Measurements from ENCODE around the gene SIT1. TPM values are rescaled to one million over a fixed set of nuclear protein-coding genes. Genes with fewer than 3 reads are reported as not detected.

SIT1 gene
- total RNA-seq: 90.2 and 92.1 TPM in 2 replicates

DNA sequence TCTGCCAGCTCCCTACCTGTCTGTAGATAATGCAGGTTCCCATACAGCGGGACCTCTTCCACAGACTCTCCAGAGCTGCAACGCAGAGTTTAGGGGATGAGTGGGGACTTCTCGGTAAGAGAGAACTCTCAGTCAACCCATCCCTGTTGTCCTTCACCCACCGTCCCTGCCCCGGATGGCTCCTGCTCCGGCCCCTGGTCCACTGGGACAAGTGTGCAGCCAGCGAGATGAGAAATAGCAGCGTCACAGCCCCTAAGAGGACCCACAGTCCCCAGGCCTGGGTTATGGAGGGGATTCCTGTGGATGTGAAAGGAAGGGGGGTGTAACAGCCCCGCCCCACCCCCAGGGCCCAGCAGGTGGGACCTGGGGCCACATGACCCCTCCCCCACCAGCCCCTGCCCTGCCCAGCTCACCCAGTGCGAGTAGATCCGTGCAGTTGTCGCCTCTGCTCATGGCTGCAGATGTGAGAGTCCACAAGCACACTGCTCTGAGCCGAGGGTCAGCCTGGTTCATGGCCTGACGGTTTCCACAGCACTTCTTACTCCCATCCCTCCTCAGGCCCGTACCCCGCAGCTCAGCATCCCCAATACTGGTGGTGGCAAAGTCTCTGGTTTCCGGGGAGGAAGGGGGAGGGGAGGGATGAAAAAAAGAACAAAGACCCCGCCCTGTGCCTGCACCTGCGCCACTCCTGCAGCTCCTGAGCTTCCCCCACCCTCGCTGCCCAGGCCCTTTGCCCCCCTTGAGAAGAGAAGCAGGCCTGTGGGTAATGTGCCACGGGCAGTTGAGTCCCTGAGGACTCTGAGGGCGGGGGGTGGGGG lies at the start of gene SIT1:
TSS of gene SIT1 (minus strand) at position 591 of the 818 bp plus-strand sequence. CDS start at position 513, 78 bp downstream.
- intact Hi-C loops (cut with micrococcal nuclease): no loop called here
- H3K36me3 Mint-ChIP-seq (ENCODE audit: low read depth): peaks cover 20% of the 10 kb centered on the region

GRCh38 chr9:35700031-35700430 lies 49.3 kb upstream of the SIT1 start:
- Mint-ChIP-seq H3K27ac (no peak overlapping the region), H3K4me3 (ENCODE audit: low read depth) (no peak overlapping the region), H3K9me3 (no peaks in the 10 kb centered on the region), H3K27me3 (ENCODE audit: low read depth) (no peaks in the 10 kb centered on the region), H3K36me3 (ENCODE audit: low read depth) (peaks cover 47% of the 10 kb centered on the region), H3K4me1 (ENCODE audit: low read depth) (peaks cover 2% of the 10 kb centered on the region)
- DNase-seq (ENCODE audit: low spot score): no peak
- intact Hi-C loops (cut with micrococcal nuclease): no loop called here

More for the DNA sequence above, at the start of gene SIT1:
- DNase-seq (ENCODE audit: low spot score): no peak
- peaks cover 43% of the 10 kb centered on the region for H3K4me1 Mint-ChIP-seq (ENCODE audit: low read depth)
- no peaks in the 10 kb centered on the region for H3K9me3 Mint-ChIP-seq
- H3K27ac Mint-ChIP-seq: peak within 1 kb of the TSS; percentile 91
- peak within 1 kb of the TSS; percentile 96 for H3K4me3 Mint-ChIP-seq (ENCODE audit: low read depth)
- no peaks in the 10 kb centered on the region for H3K27me3 Mint-ChIP-seq (ENCODE audit: low read depth)

- Mint-ChIP-seq H3K4me1 (ENCODE audit: low read depth) (peaks cover 2% of the 10 kb centered on the region), H3K4me3 (ENCODE audit: low read depth) (no peak overlapping the region), H3K27me3 (ENCODE audit: low read depth) (no peaks in the 10 kb centered on the region), H3K36me3 (ENCODE audit: low read depth) (peaks cover 30% of the 10 kb centered on the region), H3K9me3 (no peaks in the 10 kb centered on the region), H3K27ac (no peak overlapping the region)
- intact Hi-C loops (cut with micrococcal nuclease): no loop called here
- DNase-seq (ENCODE audit: low spot score): no peak
Measured at GRCh38 chr9:35698231-35698630, 47.5 kb upstream of the SIT1 start.

GRCh38 chr9:35697486-35697885 lies 46.8 kb upstream of the SIT1 start:
- Mint-ChIP-seq H3K4me1 (ENCODE audit: low read depth) (peaks cover 2% of the 10 kb centered on the region), H3K27ac (no peak overlapping the region), H3K9me3 (no peaks in the 10 kb centered on the region), H3K36me3 (ENCODE audit: low read depth) (peaks cover 23% of the 10 kb centered on the region), H3K4me3 (ENCODE audit: low read depth) (no peak overlapping the region), H3K27me3 (ENCODE audit: low read depth) (no peaks in the 10 kb centered on the region)
- intact Hi-C loops (cut with micrococcal nuclease): loop anchor here (2.0 kb wide), 1 partner anchor 51 kb away; no protein-coding TSS in a partner anchor
- DNase-seq (ENCODE audit: low spot score): no peak

DNA sequence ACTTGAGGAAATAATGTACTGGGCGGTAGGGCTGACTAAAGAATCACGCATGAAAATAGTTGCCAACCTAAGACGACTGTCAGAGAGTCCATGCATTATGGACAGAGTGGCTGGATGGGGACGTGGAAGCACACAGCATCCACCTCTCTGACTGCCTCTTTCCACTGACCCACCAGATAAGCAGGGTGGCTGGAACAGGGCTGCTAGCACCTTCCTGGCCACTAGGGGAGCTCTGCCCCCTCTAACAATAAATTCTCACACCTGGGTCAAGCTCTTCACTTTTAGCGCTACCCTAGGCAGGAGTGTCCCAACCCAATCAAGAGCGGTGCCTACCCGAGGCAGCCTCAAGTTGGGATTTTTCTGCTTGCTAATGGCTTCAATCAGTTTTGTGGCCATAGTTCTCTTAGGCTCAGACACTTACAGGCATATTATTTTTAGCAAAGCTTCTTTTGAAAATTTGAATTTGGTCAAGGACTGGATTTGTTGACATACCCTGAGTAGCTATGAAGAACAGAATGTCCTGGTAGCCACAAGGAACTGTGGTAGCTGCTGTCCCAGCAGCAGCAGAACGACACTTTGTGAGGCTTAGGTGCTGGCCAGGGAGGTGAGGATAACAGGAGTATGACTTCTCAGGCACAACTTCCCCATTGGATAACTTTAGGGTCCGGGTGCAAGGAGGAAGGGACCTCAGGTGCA lies 45.9 kb upstream of the SIT1 start:
- H3K9me3 Mint-ChIP-seq: no peaks in the 10 kb centered on the region
- H3K27me3 Mint-ChIP-seq (ENCODE audit: low read depth): no peaks in the 10 kb centered on the region
- peaks cover 22% of the 10 kb centered on the region for H3K36me3 Mint-ChIP-seq (ENCODE audit: low read depth)
- H3K27ac Mint-ChIP-seq: no peak overlapping the region
- intact Hi-C loops (cut with micrococcal nuclease): loop anchor here (2.0 kb wide), 1 partner anchor 50 kb away; no protein-coding TSS in a partner anchor
- peak; percentile 40 for DNase-seq (ENCODE audit: low spot score)
- no peak overlapping the region for H3K4me3 Mint-ChIP-seq (ENCODE audit: low read depth)
- H3K4me1 Mint-ChIP-seq (ENCODE audit: low read depth): peaks cover 2% of the 10 kb centered on the region

DNA sequence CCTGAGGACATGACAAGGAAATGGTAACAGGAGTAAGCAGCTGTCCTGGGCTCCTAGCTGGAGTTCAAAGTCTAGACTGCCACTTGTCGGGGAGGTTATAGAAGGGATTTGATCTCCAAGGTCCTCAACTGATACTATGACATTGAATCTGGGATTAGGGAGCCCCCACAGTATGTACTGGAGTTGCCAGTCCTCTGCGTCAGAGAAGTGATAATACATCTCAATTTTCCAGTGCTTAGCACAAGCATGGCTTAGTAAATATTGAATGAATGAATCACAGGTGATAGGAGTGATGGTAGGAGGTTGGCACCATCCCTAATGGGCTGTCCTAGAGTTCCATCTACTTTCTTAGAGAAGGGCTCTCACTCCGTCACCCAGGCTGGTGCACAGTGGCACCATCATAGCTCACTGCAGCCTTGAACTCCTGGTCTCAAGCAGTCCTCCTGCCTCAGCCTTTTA lies 45.2 kb upstream of the SIT1 start:
- peaks cover 2% of the 10 kb centered on the region for H3K4me1 Mint-ChIP-seq (ENCODE audit: low read depth)
- no peaks in the 10 kb centered on the region for H3K9me3 Mint-ChIP-seq
- no peak for DNase-seq (ENCODE audit: low spot score)
- H3K36me3 Mint-ChIP-seq (ENCODE audit: low read depth): peaks cover 22% of the 10 kb centered on the region
- no peaks in the 10 kb centered on the region for H3K27me3 Mint-ChIP-seq (ENCODE audit: low read depth)
- no peak overlapping the region for H3K4me3 Mint-ChIP-seq (ENCODE audit: low read depth)
- intact Hi-C loops (cut with micrococcal nuclease): loop anchor here (2.0 kb wide), 1 partner anchor 49 kb away; no protein-coding TSS in a partner anchor
- no peak overlapping the region for H3K27ac Mint-ChIP-seq

DNA sequence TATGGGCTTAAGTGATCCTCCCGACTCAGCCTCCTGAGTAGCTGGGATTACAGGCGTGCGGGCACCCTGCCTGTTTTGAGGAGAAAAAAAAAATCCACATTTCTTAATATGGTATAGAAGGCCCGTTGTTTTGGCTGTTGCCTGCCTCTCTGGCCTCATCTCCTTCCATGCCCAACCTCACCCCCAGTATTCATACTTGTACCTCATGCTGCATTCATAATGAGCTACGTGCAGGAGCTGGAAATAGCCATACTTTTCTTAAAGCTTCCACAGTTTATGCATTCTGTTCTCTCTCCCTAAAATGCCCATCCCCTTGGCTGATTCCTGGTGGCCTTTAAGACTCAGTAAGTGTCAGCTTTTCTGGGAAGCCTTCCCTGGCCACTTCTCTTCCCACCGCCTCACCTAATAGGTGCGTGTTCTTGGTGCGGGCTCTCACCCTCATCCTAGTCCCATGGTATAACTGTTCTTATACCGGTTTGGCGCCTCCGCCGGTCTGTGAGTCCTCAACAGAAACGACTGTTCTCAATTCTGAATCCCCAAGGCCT lies 41.1 kb upstream of the SIT1 start:
- intact Hi-C loops (cut with micrococcal nuclease): loop anchor here (2.0 kb wide), 1 partner anchor 87 kb away; the partner anchor contains the start of gene TESK1
- Mint-ChIP-seq H3K27me3 (ENCODE audit: low read depth) (no peaks in the 10 kb centered on the region), H3K4me1 (ENCODE audit: low read depth) (peaks cover 12% of the 10 kb centered on the region), H3K4me3 (ENCODE audit: low read depth) (peak overlapping the region; percentile 79), H3K9me3 (no peaks in the 10 kb centered on the region), H3K36me3 (ENCODE audit: low read depth) (peaks cover 10% of the 10 kb centered on the region), H3K27ac (peak overlapping the region; percentile 3)
- no peak for DNase-seq (ENCODE audit: low spot score)

GRCh38 chr9:35691334-35691650 lies 40.6 kb upstream of the SIT1 start:
- intact Hi-C loops (cut with micrococcal nuclease): loop anchor here (2.0 kb wide), 1 partner anchor 86 kb away; the partner anchor contains the start of gene TESK1
- no peak for DNase-seq (ENCODE audit: low spot score)
- H3K27me3 Mint-ChIP-seq (ENCODE audit: low read depth): no peaks in the 10 kb centered on the region
- H3K4me3 Mint-ChIP-seq (ENCODE audit: low read depth): peak overlapping the region; percentile 79
- no peaks in the 10 kb centered on the region for H3K9me3 Mint-ChIP-seq
- H3K4me1 Mint-ChIP-seq (ENCODE audit: low read depth): peaks cover 12% of the 10 kb centered on the region
- H3K36me3 Mint-ChIP-seq (ENCODE audit: low read depth): peaks cover 4% of the 10 kb centered on the region
- H3K27ac Mint-ChIP-seq: peak overlapping the region; percentile 28

GRCh38 chr9:35690614-35691333 lies 40.0 kb upstream of the SIT1 start:
- peak overlapping the region; percentile 58 for H3K27ac Mint-ChIP-seq
- intact Hi-C loops (cut with micrococcal nuclease): loop anchor here (2.0 kb wide), 1 partner anchor 86 kb away; the partner anchor contains the start of gene TESK1
- H3K36me3 Mint-ChIP-seq (ENCODE audit: low read depth): peaks cover under 1% of the 10 kb centered on the region
- peaks cover 12% of the 10 kb centered on the region for H3K4me1 Mint-ChIP-seq (ENCODE audit: low read depth)
- peak overlapping the region; percentile 79 for H3K4me3 Mint-ChIP-seq (ENCODE audit: low read depth)
- no peaks in the 10 kb centered on the region for H3K9me3 Mint-ChIP-seq
- no peaks in the 10 kb centered on the region for H3K27me3 Mint-ChIP-seq (ENCODE audit: low read depth)
- no peak for DNase-seq (ENCODE audit: low spot score)

DNA sequence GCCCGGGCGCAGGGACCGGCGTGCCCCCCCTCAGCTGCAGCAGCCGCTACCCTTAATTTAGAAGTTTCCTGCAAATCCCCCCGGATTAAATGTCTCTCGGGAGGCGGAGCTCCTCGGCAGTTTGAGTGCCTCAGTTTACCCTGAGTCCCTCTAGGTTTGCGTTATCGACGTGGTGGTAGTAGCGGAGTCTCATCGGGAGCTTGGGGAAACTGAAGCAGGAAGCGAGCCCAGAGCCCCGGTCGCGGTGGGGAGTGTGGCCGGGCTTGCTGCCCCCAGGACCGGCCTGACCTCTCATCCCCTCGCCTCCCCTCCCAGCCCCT lies 39.5 kb upstream of the SIT1 start:
- Mint-ChIP-seq H3K27ac (peak overlapping the region; percentile 28), H3K36me3 (ENCODE audit: low read depth) (no peaks in the 10 kb centered on the region), H3K4me1 (ENCODE audit: low read depth) (peaks cover 12% of the 10 kb centered on the region), H3K27me3 (ENCODE audit: low read depth) (no peaks in the 10 kb centered on the region), H3K9me3 (no peaks in the 10 kb centered on the region), H3K4me3 (ENCODE audit: low read depth) (peak overlapping the region; percentile 67)
- DNase-seq (ENCODE audit: low spot score): no peak
- intact Hi-C loops (cut with micrococcal nuclease): loop anchor here (2.0 kb wide), 1 partner anchor 85 kb away; the partner anchor contains the start of gene TESK1

DNA sequence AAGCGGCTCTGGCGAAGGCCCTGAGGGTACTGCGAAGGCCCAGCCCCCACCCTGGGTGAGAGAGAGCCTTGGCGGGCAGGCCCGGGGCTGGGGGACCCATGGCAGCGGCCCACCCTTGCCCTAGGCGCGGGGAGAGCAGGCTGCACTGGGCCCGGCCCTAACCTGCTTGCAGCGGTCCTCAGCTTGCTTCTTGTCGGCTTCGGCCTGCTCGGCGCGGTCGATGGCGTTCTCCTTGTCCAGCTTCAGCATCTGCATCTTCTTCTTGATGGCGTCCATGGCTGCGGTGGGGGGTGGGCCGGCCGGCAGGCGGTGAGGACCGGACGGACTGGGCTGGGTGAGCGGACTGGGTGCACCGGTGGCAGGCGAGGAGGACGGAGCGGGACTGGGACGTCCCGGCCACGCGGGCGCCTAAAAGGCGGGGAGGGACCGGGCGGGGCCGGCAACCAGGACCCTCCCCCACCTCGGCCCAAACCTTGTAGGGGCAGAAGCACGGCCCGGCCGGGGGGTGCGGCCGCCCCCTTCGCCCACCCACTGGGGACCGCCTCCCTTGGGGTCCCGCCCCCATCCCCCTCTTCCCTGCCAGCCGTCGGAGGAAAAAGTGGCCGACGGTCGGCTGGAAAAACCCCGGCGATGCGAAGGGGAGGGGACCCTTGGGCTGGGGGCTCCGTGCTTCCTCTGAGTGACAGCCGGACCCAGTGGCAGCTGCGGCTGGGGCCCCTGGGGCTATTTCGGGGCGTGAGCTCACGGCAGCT lies 39.0 kb upstream of the SIT1 start, which contains the start of gene TPM2:
TSS of gene TPM2 (minus strand) at position 384 of the 752 bp plus-strand sequence. CDS start at position 276, 108 bp downstream.
- H3K4me3 Mint-ChIP-seq (ENCODE audit: low read depth): peak within 1 kb of the TSS; percentile 79
- no peak for DNase-seq (ENCODE audit: low spot score)
- intact Hi-C loops (cut with micrococcal nuclease): loop anchor here (2.0 kb wide), 2 partner anchors 39 to 85 kb away; partner anchors contain the start of gene TESK1
- no peaks in the 10 kb centered on the region for H3K27me3 Mint-ChIP-seq (ENCODE audit: low read depth)
- H3K9me3 Mint-ChIP-seq: no peaks in the 10 kb centered on the region
- H3K4me1 Mint-ChIP-seq (ENCODE audit: low read depth): peaks cover 12% of the 10 kb centered on the region
- H3K27ac Mint-ChIP-seq: peak within 1 kb of the TSS; percentile 58
- no peaks in the 10 kb centered on the region for H3K36me3 Mint-ChIP-seq (ENCODE audit: low read depth)

Measured in activated T-helper 2 cell treated with anti-CD3 and anti-CD28 coated beads, Interferon-gamma antibody, Interleukin-2, Interleukin-4, amounts not matched to agents 10 μg/mL and 5 μg/mL and 100 μg/mL, durations not matched to agents 14 hours and 24 hours and 36 hours (primary cell).